ENCODE results near the gene C1orf226.

Gene C1orf226

DNA sequence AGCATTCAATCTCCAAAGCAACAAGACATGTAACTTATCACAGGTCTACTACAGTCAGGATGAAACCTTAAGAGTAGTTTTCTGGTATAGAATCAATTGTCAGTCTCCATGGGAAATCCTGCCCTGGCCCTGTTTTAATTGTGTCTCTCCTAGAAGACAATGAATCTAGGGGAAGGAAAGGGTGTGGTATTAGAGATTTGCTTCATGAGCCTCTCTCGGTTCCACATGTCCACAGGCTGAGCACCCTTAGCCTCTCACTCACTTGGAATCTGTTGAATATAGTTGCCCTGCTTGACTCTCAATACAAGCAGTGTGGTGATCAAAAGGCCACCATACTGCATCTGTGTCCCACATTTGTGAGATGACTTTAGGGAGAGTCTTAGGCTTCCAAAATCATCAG, 22.6 kb upstream of the C1orf226 start:
- no peak for DNase-seq (ENCODE audit: low read depth)
- TF ChIP-seq, protein P1, sequence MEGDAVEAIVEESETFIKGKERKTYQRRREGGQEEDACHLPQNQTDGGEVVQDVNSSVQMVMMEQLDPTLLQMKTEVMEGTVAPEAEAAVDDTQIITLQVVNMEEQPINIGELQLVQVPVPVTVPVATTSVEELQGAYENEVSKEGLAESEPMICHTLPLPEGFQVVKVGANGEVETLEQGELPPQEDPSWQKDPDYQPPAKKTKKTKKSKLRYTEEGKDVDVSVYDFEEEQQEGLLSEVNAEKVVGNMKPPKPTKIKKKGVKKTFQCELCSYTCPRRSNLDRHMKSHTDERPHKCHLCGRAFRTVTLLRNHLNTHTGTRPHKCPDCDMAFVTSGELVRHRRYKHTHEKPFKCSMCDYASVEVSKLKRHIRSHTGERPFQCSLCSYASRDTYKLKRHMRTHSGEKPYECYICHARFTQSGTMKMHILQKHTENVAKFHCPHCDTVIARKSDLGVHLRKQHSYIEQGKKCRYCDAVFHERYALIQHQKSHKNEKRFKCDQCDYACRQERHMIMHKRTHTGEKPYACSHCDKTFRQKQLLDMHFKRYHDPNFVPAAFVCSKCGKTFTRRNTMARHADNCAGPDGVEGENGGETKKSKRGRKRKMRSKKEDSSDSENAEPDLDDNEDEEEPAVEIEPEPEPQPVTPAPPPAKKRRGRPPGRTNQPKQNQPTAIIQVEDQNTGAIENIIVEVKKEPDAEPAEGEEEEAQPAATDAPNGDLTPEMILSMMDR (IDR thresholded peaks at IDR 0.05; ENCODE audit: insufficient read depth, low read depth, low read length, missing control alignments): no peak

DNA sequence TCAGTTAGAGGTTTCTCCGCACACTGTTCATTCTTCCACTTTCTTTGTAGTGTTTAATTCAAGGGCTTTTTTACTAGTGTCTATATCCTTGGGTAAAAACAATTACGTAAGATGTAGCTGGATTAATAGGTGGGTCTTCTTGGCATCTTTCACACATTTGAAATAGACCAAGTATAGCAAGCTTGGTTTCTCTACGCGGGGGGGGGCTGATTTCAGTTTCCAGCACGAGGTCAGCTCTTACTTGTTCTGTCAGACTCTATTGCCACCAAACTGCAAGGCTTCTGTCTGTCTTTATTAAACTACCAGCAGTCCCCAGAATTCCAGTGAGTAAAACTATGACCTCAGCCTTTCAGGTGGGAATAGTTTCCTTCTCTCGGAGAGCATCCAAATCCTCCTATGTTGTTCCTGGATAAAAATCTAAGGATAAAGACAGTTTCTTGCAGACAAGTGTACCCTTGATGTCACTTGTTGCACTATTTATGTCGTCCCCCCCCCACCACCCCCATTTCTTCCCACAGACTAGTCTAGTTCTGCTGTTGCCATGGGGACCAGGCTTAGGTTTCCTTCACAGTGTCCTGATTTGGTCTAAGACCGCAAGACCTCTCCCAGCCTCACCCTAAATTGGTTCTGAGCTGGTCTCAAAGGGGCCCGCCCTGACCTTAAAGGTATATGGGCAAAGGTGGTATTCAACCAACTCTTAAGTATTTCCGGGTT, 21.8 kb upstream of the C1orf226 start:
- TF ChIP-seq, protein P1 (IDR thresholded peaks at IDR 0.05; ENCODE audit: insufficient read depth, low read depth, low read length, missing control alignments): no peak
- DNase-seq (ENCODE audit: low read depth): no peak
- H3K4me3 ChIP-seq (ENCODE audit: low read length): no peak overlapping the region

More for the DNA sequence above, 22.6 kb upstream of the C1orf226 start:
- H3K4me3 ChIP-seq (ENCODE audit: low read length): no peak overlapping the region

DNA sequence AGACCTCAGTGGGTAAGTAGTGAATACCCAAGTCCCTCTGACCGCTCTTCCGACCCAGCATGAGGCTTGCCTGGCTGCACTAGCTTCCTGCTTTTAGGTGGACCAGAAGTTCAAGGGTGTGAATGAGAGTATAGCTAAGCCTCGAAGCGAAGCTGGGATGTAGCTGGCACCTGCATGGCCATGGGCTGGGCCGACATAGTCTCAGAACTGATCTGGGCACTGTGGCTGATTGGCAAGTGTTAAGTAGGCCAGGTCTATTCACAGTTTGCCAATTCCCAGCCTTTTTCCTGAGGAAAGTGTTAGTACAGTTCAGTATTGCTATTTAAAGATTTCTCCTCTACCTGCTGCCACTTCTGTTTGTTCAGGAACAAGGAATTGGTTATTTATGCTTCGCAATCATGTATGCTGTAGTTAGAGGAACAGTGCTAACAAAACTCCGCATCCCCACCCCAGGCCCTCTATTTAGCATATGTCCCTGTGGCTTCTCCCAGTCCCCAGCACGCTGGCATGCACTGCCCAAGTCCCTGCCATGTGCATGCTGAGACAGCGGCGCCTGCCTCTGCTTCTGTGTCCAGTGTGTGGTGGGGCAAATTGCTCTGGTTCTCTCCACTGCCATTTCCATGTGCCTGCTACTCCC, 21.2 kb upstream of the C1orf226 start:
- no peak for DNase-seq (ENCODE audit: low read depth)
- H3K4me3 ChIP-seq (ENCODE audit: low read length): no peak overlapping the region

DNA sequence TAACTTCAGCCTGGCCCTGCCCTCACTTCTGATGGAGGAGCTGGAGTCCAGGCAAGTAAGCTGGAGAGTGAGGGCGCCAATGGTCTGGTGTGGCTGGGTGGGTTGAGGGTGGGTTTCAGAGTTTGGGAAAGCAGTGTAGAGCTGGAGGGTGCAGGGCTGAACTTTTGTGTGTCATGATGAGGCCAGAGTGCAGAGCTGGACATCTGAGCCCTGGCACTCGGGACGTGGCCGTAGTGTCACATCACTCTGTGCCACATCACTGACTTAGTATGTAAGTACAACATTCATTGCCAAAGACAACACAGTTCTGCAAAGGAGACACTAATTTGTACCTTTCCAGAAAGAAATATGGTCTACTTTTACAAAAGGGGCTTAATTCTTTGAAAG, 20.7 kb upstream of the C1orf226 start:
- no peak for DNase-seq (ENCODE audit: low read depth)
- TF ChIP-seq, protein P1 (IDR thresholded peaks at IDR 0.05; ENCODE audit: insufficient read depth, low read depth, low read length, missing control alignments): no peak
- no peak overlapping the region for H3K4me3 ChIP-seq (ENCODE audit: low read length)

More for the DNA sequence above, 21.2 kb upstream of the C1orf226 start:
- TF ChIP-seq, protein P1 (IDR thresholded peaks at IDR 0.05; ENCODE audit: insufficient read depth, low read depth, low read length, missing control alignments): no peak

DNA sequence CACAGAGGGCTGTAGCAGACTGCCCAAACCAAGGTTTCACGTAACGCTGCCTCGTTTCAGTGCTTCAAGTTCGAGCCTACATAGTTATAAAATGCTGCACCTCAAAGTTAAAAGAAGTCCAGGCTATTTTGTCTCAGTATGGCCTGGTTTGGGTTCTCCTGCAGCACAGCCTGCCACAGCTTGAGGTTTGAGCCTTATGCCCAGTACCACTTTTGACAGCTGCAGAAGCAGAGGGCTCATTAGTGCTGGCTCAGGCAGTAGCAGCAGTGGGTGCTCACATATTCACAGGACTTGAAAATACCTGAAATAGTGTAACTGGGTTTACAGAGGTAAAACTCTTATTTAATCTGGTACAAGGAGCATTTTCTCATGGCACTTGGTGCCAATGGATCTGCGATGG, 20.2 kb upstream of the C1orf226 start:
- TF ChIP-seq, protein P1 (IDR thresholded peaks at IDR 0.05; ENCODE audit: insufficient read depth, low read depth, low read length, missing control alignments): no peak
- DNase-seq (ENCODE audit: low read depth): no peak
- H3K4me3 ChIP-seq (ENCODE audit: low read length): no peak overlapping the region

DNA sequence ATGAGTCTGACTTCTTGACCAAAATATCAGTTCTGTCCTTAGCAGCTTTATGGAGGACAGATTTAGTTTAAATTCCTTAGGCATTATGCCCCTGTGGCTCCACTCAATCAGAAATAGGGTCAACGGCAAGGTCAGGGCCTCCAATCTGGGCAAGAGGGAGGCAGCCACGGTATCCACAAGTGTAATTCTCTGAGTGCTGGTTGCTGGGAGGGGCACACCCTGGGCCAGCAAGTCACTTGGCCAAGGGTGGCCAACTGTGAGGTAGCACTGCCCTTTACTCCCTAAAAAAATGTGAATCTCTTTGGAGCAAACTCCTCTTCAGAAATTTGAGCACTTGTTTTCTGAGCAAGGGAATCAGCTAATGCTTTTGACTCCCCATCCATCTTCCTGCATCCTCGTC, 17.7 kb upstream of the C1orf226 start:
- DNase-seq (ENCODE audit: low read depth): no peak
- TF ChIP-seq, protein P1 (IDR thresholded peaks at IDR 0.05; ENCODE audit: insufficient read depth, low read depth, low read length, missing control alignments): no peak
- no peak overlapping the region for H3K4me3 ChIP-seq (ENCODE audit: low read length)

All from epithelial cell of esophagus (primary cell).